ENCODE data around the gene CMTM8. TPM values are rescaled to one million over a fixed set of nuclear protein-coding genes. Genes with fewer than 3 reads are reported as not detected.

The CMTM8 gene
- total and polyA plus RNA-seq, 2 experiments from 2014 or later, result 19.9 to 24.5 TPM

DNA sequence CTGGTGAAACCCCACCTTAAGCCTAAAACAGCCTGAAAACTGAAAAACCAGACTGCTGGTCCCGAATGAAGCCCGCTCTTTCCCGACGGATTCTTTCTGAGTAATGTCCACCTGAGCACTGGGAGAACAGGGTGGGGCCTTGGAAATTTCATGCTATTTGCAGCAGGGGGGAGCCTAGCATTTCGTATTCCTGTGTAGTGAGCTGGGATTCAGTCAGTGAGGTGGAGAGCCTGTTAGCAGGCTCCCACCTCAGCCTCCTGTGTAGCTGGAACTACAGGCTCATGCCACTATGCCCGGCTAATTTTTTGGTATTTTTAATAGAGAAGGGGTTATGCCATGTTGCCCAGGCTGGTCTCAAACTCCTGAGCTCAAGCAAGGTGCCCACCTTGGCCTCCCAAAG is 74.7 kb downstream of the CMTM8 start (continued):
- TF ChIP-seq, protein P1, sequence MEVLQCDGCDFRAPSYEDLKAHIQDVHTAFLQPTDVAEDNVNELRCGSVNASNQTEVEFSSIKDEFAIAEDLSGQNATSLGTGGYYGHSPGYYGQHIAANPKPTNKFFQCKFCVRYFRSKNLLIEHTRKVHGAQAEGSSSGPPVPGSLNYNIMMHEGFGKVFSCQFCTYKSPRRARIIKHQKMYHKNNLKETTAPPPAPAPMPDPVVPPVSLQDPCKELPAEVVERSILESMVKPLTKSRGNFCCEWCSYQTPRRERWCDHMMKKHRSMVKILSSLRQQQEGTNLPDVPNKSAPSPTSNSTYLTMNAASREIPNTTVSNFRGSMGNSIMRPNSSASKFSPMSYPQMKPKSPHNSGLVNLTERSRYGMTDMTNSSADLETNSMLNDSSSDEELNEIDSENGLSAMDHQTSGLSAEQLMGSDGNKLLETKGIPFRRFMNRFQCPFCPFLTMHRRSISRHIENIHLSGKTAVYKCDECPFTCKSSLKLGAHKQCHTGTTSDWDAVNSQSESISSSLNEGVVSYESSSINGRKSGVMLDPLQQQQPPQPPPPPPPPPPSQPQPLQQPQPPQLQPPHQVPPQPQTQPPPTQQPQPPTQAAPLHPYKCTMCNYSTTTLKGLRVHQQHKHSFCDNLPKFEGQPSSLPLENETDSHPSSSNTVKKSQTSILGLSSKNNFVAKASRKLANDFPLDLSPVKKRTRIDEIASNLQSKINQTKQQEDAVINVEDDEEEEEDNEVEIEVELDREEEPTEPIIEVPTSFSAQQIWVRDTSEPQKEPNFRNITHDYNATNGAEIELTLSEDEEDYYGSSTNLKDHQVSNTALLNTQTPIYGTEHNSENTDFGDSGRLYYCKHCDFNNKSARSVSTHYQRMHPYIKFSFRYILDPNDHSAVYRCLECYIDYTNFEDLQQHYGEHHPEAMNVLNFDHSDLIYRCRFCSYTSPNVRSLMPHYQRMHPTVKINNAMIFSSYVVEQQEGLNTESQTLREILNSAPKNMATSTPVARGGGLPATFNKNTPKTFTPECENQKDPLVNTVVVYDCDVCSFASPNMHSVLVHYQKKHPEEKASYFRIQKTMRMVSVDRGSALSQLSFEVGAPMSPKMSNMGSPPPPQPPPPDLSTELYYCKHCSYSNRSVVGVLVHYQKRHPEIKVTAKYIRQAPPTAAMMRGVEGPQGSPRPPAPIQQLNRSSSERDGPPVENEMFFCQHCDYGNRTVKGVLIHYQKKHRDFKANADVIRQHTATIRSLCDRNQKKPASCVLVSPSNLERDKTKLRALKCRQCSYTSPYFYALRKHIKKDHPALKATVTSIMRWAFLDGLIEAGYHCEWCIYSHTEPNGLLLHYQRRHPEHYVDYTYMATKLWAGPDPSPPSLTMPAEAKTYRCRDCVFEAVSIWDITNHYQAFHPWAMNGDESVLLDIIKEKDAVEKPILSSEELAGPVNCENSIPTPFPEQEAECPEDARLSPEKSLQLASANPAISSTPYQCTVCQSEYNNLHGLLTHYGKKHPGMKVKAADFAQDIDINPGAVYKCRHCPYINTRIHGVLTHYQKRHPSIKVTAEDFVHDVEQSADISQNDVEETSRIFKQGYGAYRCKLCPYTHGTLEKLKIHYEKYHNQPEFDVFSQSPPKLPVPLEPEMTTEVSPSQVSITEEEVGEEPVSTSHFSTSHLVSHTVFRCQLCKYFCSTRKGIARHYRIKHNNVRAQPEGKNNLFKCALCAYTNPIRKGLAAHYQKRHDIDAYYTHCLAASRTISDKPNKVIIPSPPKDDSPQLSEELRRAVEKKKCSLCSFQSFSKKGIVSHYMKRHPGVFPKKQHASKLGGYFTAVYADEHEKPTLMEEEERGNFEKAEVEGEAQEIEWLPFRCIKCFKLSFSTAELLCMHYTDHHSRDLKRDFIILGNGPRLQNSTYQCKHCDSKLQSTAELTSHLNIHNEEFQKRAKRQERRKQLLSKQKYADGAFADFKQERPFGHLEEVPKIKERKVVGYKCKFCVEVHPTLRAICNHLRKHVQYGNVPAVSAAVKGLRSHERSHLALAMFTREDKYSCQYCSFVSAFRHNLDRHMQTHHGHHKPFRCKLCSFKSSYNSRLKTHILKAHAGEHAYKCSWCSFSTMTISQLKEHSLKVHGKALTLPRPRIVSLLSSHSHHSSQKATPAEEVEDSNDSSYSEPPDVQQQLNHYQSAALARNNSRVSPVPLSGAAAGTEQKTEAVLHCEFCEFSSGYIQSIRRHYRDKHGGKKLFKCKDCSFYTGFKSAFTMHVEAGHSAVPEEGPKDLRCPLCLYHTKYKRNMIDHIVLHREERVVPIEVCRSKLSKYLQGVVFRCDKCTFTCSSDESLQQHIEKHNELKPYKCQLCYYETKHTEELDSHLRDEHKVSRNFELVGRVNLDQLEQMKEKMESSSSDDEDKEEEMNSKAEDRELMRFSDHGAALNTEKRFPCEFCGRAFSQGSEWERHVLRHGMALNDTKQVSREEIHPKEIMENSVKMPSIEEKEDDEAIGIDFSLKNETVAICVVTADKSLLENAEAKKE (CRISPR knock-in tag; IDR thresholded peaks at IDR 0.05), result no peak
- TF ChIP-seq ZNF331 (CRISPR knock-in tag; IDR thresholded peaks at IDR 0.05; ENCODE audit: low read depth) (no peak), STAT1 (IDR thresholded peaks at IDR 0.05; ENCODE audit: unreplicated experiment) (no peak), POLR2AphosphoS5 (IDR thresholded peaks at IDR 0.05; ENCODE audit: low read depth) (no peak), EZH2phosphoT487 (IDR thresholded peaks at IDR 0.05; ENCODE audit: unreplicated experiment) (no peak), NANOG (IDR thresholded peaks at IDR 0.05; ENCODE audit: borderline replicate concordance) (no peak), CREB1 (CRISPR knock-in tag; IDR thresholded peaks at IDR 0.05; ENCODE audit: low read depth) (no peak), JUNB (IDR thresholded peaks at IDR 0.05; ENCODE audit: unreplicated experiment) (no peak)
- TF ChIP-seq, protein P2, sequence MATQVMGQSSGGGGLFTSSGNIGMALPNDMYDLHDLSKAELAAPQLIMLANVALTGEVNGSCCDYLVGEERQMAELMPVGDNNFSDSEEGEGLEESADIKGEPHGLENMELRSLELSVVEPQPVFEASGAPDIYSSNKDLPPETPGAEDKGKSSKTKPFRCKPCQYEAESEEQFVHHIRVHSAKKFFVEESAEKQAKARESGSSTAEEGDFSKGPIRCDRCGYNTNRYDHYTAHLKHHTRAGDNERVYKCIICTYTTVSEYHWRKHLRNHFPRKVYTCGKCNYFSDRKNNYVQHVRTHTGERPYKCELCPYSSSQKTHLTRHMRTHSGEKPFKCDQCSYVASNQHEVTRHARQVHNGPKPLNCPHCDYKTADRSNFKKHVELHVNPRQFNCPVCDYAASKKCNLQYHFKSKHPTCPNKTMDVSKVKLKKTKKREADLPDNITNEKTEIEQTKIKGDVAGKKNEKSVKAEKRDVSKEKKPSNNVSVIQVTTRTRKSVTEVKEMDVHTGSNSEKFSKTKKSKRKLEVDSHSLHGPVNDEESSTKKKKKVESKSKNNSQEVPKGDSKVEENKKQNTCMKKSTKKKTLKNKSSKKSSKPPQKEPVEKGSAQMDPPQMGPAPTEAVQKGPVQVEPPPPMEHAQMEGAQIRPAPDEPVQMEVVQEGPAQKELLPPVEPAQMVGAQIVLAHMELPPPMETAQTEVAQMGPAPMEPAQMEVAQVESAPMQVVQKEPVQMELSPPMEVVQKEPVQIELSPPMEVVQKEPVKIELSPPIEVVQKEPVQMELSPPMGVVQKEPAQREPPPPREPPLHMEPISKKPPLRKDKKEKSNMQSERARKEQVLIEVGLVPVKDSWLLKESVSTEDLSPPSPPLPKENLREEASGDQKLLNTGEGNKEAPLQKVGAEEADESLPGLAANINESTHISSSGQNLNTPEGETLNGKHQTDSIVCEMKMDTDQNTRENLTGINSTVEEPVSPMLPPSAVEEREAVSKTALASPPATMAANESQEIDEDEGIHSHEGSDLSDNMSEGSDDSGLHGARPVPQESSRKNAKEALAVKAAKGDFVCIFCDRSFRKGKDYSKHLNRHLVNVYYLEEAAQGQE (IDR thresholded peaks at IDR 0.05; ENCODE audit: unreplicated experiment), result no peak
